ENCODE data around the gene PCDH9. TPM values are rescaled to one million over a fixed set of nuclear protein-coding genes. Genes with fewer than 3 reads are reported as not detected.

Gene PCDH9
- total and polyA plus RNA-seq, 2 experiments from 2014 or later, result 0.31 to 0.52 TPM

DNA sequence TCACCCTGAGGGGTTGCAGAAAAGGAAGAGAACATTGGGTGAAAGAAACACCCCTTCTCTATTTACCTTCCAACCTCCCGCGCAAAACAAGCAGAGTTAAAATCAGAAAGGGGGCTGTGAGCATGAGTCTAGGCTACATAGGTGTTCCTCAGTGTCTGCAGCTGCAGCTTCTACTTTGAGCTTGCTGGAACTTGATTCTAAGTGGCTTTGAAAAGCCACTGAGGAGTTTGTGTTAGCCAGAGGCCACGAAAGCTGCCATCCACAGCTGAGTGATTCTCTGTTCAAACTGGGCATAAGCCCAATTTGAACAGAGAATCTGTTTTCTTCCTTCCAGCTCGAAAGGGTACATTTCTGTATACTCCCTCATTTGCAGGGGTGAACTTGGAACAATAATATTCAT is 343.9 kb downstream of the PCDH9 start:
- no peaks in the 10 kb centered on the region for H4K20me1 ChIP-seq (replicated peaks; ENCODE audit: insufficient read depth)
- TF ChIP-seq CREB1 (CRISPR knock-in tag; IDR thresholded peaks at IDR 0.05; ENCODE audit: low read depth), result no peak
- TF ChIP-seq EZH2phosphoT487 (IDR thresholded peaks at IDR 0.05; ENCODE audit: unreplicated experiment), result no peak
- TF ChIP-seq NANOG (IDR thresholded peaks at IDR 0.05; ENCODE audit: borderline replicate concordance), result no peak
- TF ChIP-seq CTCF (conservative IDR thresholded peaks at IDR 0.05; ENCODE audit: low read depth in 2 of 2), result no peak
- TF ChIP-seq JUNB (IDR thresholded peaks at IDR 0.05; ENCODE audit: unreplicated experiment), result no peak
- no peak for TF ChIP-seq EZH2 (IDR thresholded peaks at IDR 0.05; ENCODE audit: low read depth, unreplicated experiment)
- TF ChIP-seq, protein P1, sequence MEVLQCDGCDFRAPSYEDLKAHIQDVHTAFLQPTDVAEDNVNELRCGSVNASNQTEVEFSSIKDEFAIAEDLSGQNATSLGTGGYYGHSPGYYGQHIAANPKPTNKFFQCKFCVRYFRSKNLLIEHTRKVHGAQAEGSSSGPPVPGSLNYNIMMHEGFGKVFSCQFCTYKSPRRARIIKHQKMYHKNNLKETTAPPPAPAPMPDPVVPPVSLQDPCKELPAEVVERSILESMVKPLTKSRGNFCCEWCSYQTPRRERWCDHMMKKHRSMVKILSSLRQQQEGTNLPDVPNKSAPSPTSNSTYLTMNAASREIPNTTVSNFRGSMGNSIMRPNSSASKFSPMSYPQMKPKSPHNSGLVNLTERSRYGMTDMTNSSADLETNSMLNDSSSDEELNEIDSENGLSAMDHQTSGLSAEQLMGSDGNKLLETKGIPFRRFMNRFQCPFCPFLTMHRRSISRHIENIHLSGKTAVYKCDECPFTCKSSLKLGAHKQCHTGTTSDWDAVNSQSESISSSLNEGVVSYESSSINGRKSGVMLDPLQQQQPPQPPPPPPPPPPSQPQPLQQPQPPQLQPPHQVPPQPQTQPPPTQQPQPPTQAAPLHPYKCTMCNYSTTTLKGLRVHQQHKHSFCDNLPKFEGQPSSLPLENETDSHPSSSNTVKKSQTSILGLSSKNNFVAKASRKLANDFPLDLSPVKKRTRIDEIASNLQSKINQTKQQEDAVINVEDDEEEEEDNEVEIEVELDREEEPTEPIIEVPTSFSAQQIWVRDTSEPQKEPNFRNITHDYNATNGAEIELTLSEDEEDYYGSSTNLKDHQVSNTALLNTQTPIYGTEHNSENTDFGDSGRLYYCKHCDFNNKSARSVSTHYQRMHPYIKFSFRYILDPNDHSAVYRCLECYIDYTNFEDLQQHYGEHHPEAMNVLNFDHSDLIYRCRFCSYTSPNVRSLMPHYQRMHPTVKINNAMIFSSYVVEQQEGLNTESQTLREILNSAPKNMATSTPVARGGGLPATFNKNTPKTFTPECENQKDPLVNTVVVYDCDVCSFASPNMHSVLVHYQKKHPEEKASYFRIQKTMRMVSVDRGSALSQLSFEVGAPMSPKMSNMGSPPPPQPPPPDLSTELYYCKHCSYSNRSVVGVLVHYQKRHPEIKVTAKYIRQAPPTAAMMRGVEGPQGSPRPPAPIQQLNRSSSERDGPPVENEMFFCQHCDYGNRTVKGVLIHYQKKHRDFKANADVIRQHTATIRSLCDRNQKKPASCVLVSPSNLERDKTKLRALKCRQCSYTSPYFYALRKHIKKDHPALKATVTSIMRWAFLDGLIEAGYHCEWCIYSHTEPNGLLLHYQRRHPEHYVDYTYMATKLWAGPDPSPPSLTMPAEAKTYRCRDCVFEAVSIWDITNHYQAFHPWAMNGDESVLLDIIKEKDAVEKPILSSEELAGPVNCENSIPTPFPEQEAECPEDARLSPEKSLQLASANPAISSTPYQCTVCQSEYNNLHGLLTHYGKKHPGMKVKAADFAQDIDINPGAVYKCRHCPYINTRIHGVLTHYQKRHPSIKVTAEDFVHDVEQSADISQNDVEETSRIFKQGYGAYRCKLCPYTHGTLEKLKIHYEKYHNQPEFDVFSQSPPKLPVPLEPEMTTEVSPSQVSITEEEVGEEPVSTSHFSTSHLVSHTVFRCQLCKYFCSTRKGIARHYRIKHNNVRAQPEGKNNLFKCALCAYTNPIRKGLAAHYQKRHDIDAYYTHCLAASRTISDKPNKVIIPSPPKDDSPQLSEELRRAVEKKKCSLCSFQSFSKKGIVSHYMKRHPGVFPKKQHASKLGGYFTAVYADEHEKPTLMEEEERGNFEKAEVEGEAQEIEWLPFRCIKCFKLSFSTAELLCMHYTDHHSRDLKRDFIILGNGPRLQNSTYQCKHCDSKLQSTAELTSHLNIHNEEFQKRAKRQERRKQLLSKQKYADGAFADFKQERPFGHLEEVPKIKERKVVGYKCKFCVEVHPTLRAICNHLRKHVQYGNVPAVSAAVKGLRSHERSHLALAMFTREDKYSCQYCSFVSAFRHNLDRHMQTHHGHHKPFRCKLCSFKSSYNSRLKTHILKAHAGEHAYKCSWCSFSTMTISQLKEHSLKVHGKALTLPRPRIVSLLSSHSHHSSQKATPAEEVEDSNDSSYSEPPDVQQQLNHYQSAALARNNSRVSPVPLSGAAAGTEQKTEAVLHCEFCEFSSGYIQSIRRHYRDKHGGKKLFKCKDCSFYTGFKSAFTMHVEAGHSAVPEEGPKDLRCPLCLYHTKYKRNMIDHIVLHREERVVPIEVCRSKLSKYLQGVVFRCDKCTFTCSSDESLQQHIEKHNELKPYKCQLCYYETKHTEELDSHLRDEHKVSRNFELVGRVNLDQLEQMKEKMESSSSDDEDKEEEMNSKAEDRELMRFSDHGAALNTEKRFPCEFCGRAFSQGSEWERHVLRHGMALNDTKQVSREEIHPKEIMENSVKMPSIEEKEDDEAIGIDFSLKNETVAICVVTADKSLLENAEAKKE (CRISPR knock-in tag; IDR thresholded peaks at IDR 0.05), result no peak
- TF ChIP-seq REST (IDR thresholded peaks at IDR 0.05; ENCODE audit: unreplicated experiment), result no peak
- no peak for TF ChIP-seq POLR2AphosphoS5 (IDR thresholded peaks at IDR 0.05; ENCODE audit: low read depth)
- no peak for TF ChIP-seq STAT1 (IDR thresholded peaks at IDR 0.05; ENCODE audit: unreplicated experiment)
- TF ChIP-seq, protein P2, sequence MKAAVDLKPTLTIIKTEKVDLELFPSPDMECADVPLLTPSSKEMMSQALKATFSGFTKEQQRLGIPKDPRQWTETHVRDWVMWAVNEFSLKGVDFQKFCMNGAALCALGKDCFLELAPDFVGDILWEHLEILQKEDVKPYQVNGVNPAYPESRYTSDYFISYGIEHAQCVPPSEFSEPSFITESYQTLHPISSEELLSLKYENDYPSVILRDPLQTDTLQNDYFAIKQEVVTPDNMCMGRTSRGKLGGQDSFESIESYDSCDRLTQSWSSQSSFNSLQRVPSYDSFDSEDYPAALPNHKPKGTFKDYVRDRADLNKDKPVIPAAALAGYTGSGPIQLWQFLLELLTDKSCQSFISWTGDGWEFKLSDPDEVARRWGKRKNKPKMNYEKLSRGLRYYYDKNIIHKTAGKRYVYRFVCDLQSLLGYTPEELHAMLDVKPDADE (IDR thresholded peaks at IDR 0.05), result no peak
- no peak for TF ChIP-seq ZNF331 (CRISPR knock-in tag; IDR thresholded peaks at IDR 0.05; ENCODE audit: low read depth)
- TF ChIP-seq ZNF114 (CRISPR knock-in tag; IDR thresholded peaks at IDR 0.05), result no peak
- no peaks in the 10 kb centered on the region for H3K27me3 Mint-ChIP-seq (ENCODE audit: insufficient read depth, low read depth, poor library complexity)
- H2AFZ ChIP-seq, result peak overlapping the region; percentile 82
- DNase-seq (ENCODE audit: low spot score) (peak; percentile 3), ATAC-seq (peak; percentile 51)
- H3F3A ChIP-seq (replicated peaks; ENCODE audit: low read depth), result no peaks in the 10 kb centered on the region
- peak overlapping the region; percentile 35 for H3K4me2 ChIP-seq
- H3K36me3 Mint-ChIP-seq (ENCODE audit: low read depth), result no peaks in the 10 kb centered on the region; the same call in 2 of the 3 replicates
- no peaks in the 10 kb centered on the region; the same call in 2 of the 3 replicates for H3K9me3 Mint-ChIP-seq
- no peaks in the 10 kb centered on the region for H3K9me2 ChIP-seq (ENCODE audit: insufficient read depth)
- no peak overlapping the region for H3K4me3 ChIP-seq
- H3K4me1 Mint-ChIP-seq, result peaks cover 8% of the 10 kb centered on the region; the same call in 2 of the 3 replicates
- H3K27me3 ChIP-seq (ENCODE audit: insufficient read depth), result no peaks in the 10 kb centered on the region
- no peak overlapping the region for H3K27ac Mint-ChIP-seq
- H3K27ac ChIP-seq (ENCODE audit: low read depth), result no peak overlapping the region
- no peaks in the 10 kb centered on the region for H3K79me2 ChIP-seq (replicated peaks; ENCODE audit: insufficient read depth)
- H3K4me1 ChIP-seq (ENCODE audit: insufficient read depth), result peaks cover 9% of the 10 kb centered on the region
- no peak overlapping the region for H3K4me3 Mint-ChIP-seq
- no peaks in the 10 kb centered on the region for H3K36me3 ChIP-seq (ENCODE audit: insufficient read depth)

Measured in GM23338 (cell line).